Measurements from ENCODE around the gene DNAI4.
"Not testable (repeated sequence)": the region's sequence is repeated elsewhere in the genome, so short reads cannot be mapped to it uniquely, and the experiment has no call there.

The DNAI4 gene

DNA sequence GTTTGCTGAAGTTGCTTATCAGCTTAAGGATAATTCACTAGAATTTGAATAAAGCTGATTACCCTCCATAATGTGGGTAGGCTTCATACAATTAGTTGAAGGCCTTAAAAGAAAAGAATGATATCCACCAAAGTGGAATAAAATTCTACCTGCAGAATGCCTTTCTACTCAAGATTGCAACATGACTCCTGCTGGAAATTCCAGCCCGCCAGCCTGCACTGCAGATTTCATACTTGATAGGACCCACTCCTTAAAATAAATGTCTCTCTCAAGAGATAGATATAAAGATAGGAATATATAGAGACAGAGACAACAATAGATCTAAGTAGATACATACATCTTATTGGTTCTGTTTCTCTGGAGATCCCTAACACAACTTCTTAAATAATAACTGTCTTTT is 99.9 kb downstream of the DNAI4 start:
- no peak for DNase-seq

DNA sequence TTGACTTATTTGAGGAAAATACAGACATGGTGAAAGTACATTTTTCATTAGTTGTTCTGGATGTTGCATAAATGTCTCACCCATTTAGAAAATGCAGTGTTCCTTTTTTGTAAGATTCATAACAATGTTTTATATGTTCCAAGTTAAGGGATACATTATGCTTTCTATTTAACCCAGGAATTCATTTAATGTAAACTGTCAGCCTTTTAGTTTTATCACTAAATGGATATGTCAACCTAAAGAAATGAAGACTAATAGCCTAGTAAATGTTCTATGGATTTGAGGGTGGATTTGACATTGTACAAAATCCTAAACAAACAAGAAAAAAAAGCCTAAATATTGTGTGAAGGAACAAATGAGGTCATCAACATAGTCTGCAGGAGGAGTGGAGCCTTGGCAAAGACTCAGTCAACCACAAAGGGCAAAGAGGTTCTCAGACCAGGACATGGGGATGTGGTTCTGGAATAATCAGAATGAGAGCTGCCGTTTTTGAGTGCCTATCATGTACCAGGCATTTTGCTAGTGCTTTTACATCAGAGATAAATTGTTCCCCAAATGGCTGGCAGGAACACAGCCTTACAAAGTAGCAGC is 114.8 kb downstream of the DNAI4 start:
- DNase-seq, result no peak

DNA sequence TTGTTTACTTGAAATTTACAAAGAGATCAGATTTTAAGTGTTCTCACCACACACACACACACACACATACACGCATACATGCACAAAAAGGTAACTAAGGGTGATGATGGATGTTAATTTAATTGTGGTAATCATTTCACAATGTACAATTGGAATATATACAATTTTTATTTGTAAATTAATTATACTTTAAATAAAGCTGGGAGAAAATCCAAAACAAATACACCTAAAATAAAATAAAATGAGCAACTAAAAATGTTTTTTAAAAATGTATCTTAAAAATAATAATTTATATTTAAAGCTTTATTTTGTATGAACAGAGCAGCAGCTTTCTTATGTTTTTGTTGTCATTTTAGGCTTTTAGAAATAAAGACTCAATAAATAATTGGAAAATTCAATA is 115.4 kb downstream of the DNAI4 start:
- DNase-seq, result no peak

DNA sequence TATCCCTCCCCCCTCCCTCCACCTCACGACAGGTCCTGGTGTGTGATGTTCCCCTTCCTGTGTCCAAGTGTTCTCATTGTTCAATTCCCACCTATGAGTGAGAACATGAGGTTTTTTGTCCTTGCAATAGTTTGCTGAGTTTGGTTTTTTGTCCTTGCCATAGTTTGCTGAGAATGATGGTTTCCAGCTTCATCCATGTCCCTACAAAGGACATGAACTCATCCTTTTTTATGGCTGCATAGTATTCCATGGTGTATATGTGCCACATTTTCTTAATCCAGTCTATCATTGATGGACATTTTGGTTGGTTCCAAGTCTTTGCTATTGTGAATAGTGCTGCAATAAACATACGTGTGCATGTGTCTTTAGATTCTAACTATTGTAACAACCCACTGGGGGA is 128.8 kb downstream of the DNAI4 start:
- not testable (repeated sequence) for DNase-seq

GRCh38 chr1:66791621-66792610 is 132.7 kb downstream of the DNAI4 start:
- no peak for DNase-seq

DNA sequence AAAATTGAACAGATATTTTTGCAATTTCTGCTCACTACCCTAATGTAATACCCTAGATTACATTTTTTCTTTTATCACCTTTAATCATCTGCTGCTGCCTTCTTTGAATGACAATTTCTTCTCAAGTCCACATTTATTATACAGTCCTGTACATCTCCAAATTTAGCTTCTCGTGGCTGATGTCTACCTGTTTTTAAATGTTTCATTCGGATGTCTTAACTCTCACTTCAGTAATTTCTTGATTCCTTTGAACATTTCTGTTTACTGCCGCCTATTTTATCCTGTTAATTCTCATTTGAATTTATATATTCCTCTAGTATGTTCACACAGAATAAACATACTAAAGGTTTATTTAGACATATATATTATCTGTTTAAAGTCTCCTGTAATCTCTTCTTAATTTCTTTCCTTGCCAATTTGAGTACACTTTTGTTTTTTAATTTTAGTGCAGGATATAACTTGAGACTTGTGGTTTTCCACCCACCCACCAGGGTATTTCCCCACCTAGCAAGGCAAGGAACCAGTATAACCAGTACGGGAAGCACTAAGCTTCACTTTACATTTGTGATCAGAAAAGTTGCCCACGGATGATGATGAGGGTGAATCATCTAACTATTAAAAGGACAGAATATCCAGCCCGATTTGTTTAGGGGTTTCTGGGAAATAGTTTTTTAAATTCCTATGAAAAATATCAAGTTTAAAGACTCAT is 136.3 kb downstream of the DNAI4 start:
- no peak for DNase-seq

GRCh38 chr1:66787641-66788040 is 137.0 kb downstream of the DNAI4 start:
- no peak for DNase-seq

DNA sequence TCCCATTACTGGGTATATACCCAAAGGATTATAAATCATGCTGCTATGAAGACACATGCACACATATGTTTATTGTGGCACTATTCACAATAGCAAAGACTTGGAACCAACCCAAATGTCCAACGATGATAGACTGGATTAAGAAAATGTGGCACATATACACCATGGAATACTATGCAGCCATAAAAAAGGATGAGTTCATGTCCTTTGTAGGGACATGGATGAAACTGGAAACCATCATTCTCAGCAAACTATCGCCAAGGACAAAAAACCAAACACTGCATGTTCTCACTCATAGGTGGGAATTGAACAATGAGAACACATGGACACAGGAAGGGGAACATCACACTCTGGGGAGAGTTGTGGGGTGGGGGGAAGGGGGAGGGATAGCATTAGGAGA is 138.9 kb downstream of the DNAI4 start:
- DNase-seq, result not testable (repeated sequence)

- DNase-seq, result no peak
Measured at GRCh38 chr1:66779475-66780078, 145.1 kb downstream of the DNAI4 start.

GRCh38 chr1:66778969-66779368 is 145.7 kb downstream of the DNAI4 start:
- DNase-seq, result no peak

- no peak for DNase-seq
Measured at GRCh38 chr1:66778266-66778665, 146.4 kb downstream of the DNAI4 start.

GRCh38 chr1:66777831-66778230 is 146.8 kb downstream of the DNAI4 start:
- DNase-seq, result no peak

- no peak for DNase-seq
Measured at GRCh38 chr1:66775646-66776045, 149.0 kb downstream of the DNAI4 start.

DNA sequence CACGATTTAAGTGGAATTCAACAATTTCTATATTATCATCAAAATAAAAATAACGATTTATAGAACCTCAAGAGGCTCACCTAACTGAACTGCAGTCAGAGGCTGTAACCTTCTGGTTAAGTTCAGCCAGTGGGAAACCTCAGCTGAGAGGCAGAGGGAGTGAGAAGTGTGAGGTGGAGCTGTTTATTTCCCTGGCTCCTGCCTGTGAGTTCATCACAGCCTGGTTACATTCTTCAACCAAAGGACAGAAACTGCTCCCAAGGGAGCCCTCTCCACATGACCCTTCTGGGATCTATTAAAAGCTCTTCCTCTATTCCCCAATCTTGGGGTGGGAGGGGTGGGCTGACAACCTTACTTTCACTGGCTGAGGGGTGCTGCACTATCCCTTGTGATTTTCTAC is 150.2 kb downstream of the DNAI4 start:
- no peak for DNase-seq

DNA sequence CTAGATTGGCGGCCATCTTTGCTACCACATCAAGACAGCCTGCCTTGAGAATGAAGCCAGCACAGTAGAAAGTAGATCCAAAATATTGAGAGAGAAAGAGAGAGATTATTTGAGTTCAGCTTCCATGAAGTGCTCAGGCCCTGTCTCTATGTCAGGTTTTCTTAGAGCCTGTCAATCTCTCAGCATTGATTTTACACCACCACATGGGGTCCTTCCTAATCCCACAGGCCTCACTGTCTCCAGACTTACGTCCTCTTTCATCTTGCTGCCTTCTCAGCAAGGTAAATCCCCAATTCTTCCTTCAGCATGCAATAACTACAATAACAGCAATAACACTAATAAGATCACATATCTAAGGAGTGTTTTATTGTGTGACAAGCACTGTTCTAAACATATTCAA is 151.4 kb downstream of the DNAI4 start:
- DNase-seq, result no peak

DNA sequence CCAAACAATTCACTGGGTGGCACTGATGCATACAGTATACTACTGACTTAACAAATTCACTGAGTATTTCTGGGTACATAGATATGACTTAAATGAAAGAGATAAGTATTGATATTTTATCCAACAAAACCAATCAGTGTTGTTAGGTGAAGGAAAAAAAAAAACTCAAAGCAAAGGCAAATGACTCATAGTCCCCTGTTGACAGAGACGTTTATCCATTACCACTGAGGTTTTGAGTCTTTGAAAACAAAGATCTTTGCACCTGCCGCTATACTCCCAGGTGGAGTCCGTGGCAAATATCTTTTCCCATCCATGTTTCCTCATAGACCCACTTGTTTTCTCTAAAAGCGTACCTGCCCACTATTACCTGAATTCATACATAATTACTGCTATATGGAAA is 154.0 kb downstream of the DNAI4 start:
- no peak for DNase-seq

DNA sequence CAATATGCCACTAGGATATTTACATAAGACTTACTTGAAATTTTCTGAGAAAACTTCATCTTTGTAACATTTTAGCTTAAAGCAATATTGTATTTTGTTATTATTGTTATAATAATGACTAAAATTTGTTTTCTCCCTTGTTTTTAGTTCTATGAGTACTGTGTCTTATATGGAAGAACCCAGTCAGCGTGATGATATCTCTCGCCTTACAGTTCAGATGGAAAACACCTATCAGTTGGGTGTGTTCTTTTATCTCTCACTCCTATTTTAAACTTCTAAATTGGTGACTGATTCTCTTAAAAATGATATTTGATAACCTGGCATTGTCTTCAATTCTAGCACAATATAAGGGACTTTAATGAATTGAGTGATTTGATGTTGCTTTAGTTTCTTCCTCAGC is 154.4 kb downstream of the DNAI4 start:
- no peak for DNase-seq

- no peak for DNase-seq
Measured at GRCh38 chr1:66769512-66770229, 155.0 kb downstream of the DNAI4 start.

GRCh38 chr1:66768965-66769364 is 155.7 kb downstream of the DNAI4 start:
- no peak for DNase-seq

DNA sequence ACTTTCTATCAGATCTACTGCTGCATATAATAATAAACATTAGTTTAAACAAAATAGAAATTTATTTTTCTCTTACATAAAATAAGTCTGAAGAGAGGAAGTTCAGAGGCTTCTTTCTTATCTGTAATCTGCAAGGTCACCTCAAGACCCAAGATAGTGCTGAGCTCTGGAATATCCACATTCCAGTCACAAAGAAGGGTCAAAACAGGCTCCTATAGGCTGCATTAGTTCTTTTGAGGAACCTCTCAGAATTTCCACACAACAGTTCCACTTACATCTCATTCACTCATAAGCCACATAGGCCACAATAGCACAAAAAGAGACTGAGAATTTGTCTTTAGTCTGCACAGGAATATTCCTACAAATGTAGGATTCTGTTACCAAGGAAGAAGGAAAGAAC is 157.0 kb downstream of the DNAI4 start:
- DNase-seq, result no peak

GRCh38 chr1:66764994-66765578 is 159.6 kb downstream of the DNAI4 start:
- DNase-seq, result no peak
